Activated naive CD4-positive, alpha-beta T cell treated with anti-CD3 and anti-CD28 coated beads, Interleukin-2, amount 50 U/mL, for 24 hours (primary cell): Measurements from ENCODE around the gene OTX1.
"Not testable (repeated sequence)": the region's sequence is repeated elsewhere in the genome, so short reads cannot be mapped to it uniquely, and the experiment has no call there.

Experiments used
- H3K27ac Mint-ChIP-seq: one replicate; pipeline ENCODE4 v1.8.0; 2021; ENCODE audit warnings: mild to moderate bottlenecking, mixed read lengths
- H3K27me3 Mint-ChIP-seq: one replicate; pipeline ENCODE4 v1.8.0; 2021; ENCODE audit warnings: mixed read lengths
- H3K36me3 Mint-ChIP-seq: one replicate; pipeline ENCODE4 v1.8.0; 2021; ENCODE audit warnings: mixed read lengths
- H3K4me1 Mint-ChIP-seq: one replicate; pipeline ENCODE4 v1.8.0; 2021; ENCODE audit warnings: mixed read lengths
- H3K4me3 Mint-ChIP-seq: one replicate; pipeline ENCODE4 v1.8.0; 2021; ENCODE audit warnings: mild to moderate bottlenecking, mixed read lengths
- H3K9me3 Mint-ChIP-seq: one replicate; pipeline ENCODE4 v1.8.0; 2021; ENCODE audit warnings: mixed read lengths

OTX1 gene

DNA sequence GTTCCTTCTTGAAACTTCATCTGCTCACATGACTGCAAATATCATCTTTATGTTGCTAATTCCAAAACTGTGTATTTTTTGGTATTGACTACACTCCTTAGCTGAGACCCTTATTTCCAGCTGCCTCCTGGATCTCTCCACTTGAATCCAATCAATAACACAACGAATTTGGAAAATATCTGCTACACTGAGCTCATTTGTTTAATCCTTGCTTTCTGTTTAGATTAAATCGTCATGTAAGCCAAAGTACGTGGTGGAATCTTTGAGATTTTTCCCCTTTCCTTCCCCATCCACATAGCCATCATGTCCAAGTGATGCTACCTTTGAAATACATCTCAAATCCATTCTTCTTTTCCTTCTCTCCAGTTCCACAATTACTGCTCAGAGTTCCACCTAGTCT, 15.6 kb downstream of the OTX1 start:
- Mint-ChIP-seq H3K4me3 (no peak overlapping the region), H3K9me3 (no peaks in the 10 kb centered on the region), H3K36me3 (no peaks in the 10 kb centered on the region), H3K27me3 (peaks cover 45% of the 10 kb centered on the region), H3K27ac (no peak overlapping the region), H3K4me1 (no peaks in the 10 kb centered on the region)

DNA sequence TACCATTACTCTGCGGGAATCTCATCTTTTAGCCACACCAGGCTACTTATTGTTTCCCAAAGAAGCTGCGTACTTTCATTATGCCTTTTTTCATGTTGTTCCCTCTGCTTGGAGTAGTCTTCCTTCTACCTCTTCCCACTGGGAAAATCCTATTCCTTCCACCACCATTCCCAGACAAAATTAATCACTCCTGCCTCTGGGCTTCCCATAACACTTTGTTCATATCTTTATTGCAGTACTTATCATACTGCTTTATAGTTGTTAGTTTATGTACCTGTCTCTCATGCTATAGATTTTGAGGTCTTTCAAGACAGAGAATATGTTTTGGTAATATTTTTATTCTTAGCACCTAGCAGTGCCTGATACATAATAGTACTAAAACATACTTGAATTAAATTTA, 16.2 kb downstream of the OTX1 start:
- Mint-ChIP-seq H3K4me1 (no peaks in the 10 kb centered on the region), H3K27ac (no peak overlapping the region), H3K4me3 (no peak overlapping the region), H3K36me3 (no peaks in the 10 kb centered on the region), H3K9me3 (no peaks in the 10 kb centered on the region), H3K27me3 (peaks cover 42% of the 10 kb centered on the region)

DNA sequence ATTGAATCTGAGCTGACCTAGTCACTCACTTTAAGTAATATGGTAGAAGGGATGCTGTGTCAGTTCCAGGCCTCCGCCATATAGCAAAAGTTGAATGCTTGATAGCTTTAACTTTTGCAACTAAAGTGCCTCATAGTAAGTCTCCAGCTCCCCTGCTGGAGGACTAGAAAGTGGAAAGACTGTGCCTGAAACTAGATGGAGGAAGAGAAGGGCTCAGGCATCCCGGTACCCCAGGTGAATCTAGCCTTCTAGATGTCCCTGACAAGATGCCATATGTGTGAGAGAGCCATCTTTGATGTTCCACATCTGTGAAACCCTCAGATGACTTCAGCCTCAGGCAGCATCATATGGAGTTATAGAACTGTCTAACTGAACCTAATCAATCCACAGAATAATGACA, 21.0 kb downstream of the OTX1 start:
- no peaks in the 10 kb centered on the region for H3K36me3 Mint-ChIP-seq
- H3K4me1 Mint-ChIP-seq, result no peaks in the 10 kb centered on the region

DNA sequence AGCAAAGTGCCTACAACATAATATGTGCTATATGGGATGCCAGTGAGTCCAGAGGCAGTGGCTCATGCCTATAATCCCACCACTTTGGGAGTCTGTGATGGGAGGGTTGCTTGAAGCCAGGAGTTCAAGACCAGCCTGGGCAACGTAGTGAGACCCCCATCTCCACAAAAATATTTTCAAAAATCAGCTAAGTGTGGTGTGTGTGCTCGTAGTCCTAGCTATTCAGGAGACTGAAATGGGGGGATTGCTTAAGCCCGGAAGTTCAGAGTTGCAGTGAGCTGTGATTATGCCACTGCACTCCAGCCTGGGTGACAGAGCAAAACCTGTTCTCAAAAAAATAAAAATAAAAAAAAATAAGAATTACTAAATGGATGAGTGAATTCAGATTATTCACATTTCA, 23.4 kb downstream of the OTX1 start:
- H3K4me1 Mint-ChIP-seq, result no peaks in the 10 kb centered on the region
- no peak overlapping the region for H3K27ac Mint-ChIP-seq
- no peaks in the 10 kb centered on the region for H3K36me3 Mint-ChIP-seq
- H3K9me3 Mint-ChIP-seq, result no peaks in the 10 kb centered on the region
- no peak overlapping the region for H3K4me3 Mint-ChIP-seq
- peaks cover 20% of the 10 kb centered on the region for H3K27me3 Mint-ChIP-seq

More for the DNA sequence above, 21.0 kb downstream of the OTX1 start:
- H3K9me3 Mint-ChIP-seq, result no peaks in the 10 kb centered on the region
- no peak overlapping the region for H3K4me3 Mint-ChIP-seq
- no peak overlapping the region for H3K27ac Mint-ChIP-seq
- peaks cover 18% of the 10 kb centered on the region for H3K27me3 Mint-ChIP-seq

DNA sequence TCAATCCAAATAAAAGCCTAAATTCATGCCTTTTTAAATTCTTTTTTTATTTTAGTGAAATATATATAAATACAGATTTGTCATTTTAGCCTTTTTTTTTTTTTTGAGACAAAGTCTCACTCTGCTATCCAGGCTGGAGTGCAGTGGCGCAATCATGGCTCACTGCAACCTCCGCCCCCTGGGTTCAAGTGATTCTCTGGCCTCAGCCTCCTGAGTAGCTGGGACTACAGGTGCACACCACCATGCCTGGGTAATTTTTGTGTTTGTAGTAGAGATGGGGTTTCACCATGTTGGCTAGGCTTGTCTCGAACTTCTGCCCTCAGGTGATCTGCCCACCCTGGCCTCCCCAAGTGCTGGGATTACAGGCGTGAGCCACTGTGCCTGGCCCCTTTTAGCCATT, 23.8 kb downstream of the OTX1 start:
- not testable (repeated sequence) for H3K27ac Mint-ChIP-seq, H3K36me3 Mint-ChIP-seq, H3K4me3 Mint-ChIP-seq, H3K9me3 Mint-ChIP-seq, H3K4me1 Mint-ChIP-seq
- H3K27me3 Mint-ChIP-seq, result peaks cover 23% of the 10 kb centered on the region

DNA sequence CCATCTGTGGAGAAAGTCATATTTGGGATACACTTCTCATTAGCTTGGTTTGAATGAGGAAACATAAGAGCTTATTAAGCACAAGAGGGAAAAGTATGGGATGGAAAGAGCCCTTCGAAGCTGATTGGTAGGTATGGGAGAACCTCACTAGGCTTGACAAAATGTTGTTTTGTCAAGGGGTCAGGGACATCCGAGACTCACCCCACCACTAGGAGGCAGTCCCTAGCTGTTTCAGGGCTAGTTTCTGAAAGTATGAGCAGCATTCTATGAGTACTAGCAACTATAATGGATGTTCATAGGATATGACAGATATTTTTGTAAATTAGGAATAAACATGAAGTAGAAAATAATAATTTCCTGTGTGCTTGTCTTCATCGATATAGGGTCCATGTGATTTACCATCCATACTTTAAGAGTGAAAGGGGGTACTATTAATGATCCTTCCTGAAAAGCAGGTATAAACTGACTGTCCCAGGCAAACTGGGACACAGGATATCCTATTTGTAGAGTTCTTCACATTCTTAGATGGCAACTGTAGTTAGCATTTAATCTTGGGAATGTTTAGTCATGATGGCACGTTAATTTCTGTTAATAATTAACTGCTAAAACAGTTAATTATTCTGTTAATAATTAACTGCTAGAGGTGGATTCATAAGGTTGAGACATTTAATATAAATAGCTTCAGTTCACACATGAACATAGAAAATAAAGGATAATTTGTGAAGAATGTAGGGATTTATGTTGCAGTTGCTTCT, 28.4 kb downstream of the OTX1 start:
- Mint-ChIP-seq H3K27me3 (peaks cover 21% of the 10 kb centered on the region), H3K27ac (no peak overlapping the region), H3K4me3 (no peak overlapping the region), H3K4me1 (no peaks in the 10 kb centered on the region), H3K9me3 (no peaks in the 10 kb centered on the region), H3K36me3 (no peaks in the 10 kb centered on the region)

DNA sequence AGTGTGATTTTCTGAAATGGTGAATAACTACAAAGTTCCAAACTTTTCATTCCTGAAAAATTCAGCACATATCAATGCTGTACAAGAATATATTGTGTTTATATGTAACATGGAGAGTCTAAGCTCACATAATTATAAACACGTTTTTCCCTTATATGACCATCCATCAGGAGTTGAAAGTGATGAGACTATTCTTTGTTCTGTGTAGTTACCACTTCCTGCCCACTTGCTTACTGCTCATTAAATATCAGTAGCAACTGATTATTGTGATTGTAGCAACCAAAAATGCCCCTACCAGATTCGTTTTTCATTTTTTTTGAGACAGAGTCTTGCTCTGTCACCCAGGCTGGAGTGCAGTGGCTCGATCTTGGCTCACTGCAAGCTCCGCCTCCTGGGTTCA, 30.8 kb downstream of the OTX1 start:
- no peaks in the 10 kb centered on the region for H3K4me1 Mint-ChIP-seq
- no peak overlapping the region for H3K27ac Mint-ChIP-seq
- H3K4me3 Mint-ChIP-seq, result no peak overlapping the region
- H3K36me3 Mint-ChIP-seq, result no peaks in the 10 kb centered on the region
- peaks cover 23% of the 10 kb centered on the region for H3K27me3 Mint-ChIP-seq
- H3K9me3 Mint-ChIP-seq, result no peaks in the 10 kb centered on the region

DNA sequence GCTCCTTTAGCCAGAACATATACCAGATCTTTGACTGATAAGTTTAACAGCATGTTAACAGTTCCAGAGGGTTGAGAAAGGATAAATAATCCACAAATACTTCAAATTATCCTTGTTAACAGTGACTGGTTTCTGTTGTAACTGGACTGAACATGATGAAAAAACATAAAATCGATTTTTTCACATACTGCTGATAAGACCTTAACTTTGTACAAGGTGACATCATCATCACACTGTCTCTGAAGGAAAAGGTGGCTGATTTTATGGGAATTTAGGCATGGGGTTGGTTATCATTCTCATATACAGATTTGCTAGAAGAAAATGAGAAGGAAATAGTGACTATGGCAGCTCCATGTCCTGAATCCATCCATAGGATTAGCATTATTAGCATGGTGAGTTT, 36.1 kb downstream of the OTX1 start:
- H3K4me3 Mint-ChIP-seq, result no peak overlapping the region
- peaks cover 20% of the 10 kb centered on the region for H3K27me3 Mint-ChIP-seq
- no peak overlapping the region for H3K27ac Mint-ChIP-seq
- no peaks in the 10 kb centered on the region for H3K4me1 Mint-ChIP-seq
- H3K36me3 Mint-ChIP-seq, result peaks cover 1% of the 10 kb centered on the region
- H3K9me3 Mint-ChIP-seq, result no peaks in the 10 kb centered on the region

DNA sequence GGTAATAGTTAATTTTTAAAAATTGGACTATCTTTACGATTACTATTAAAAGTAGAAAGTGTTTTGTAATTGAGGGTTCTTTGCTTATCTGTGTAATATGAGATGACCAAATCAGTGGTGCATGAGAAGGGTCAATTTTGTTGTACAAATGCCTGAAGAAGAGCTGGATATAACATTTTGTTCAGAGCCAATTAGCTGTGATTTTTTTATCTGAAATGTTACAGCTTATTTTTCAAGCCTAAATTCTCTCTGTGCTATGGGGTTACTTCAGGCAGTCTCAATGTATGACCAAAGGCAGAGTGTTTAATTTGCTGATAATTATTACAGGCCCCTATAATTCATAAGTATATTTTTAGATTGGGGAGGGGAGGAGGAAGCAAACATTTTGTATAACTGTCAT, 41.8 kb downstream of the OTX1 start:
- Mint-ChIP-seq H3K36me3 (peaks cover 1% of the 10 kb centered on the region), H3K27ac (no peak overlapping the region), H3K4me3 (no peak overlapping the region), H3K27me3 (peaks cover 12% of the 10 kb centered on the region), H3K9me3 (no peaks in the 10 kb centered on the region), H3K4me1 (no peaks in the 10 kb centered on the region)

DNA sequence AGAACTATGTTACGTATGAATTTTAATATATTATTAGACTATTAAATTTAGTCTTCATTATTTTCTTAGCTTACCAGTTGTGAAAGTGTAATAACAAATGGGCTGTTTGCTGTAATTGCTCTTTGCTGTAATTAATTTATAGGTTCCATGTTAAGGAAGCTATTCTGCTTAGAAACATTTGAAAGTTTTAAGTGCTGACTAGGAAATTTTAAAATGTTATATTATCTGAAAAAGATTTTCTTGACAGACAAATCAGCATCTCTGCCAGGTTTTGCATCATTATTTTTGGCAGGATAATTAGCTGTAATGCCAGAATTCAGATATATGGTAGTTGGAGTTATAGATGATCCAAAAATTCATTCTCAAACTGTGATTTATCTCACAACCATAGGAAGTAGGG, 42.2 kb downstream of the OTX1 start:
- Mint-ChIP-seq H3K4me1 (no peaks in the 10 kb centered on the region), H3K9me3 (no peaks in the 10 kb centered on the region), H3K36me3 (peaks cover 1% of the 10 kb centered on the region), H3K27me3 (peaks cover 12% of the 10 kb centered on the region), H3K27ac (no peak overlapping the region), H3K4me3 (no peak overlapping the region)

DNA sequence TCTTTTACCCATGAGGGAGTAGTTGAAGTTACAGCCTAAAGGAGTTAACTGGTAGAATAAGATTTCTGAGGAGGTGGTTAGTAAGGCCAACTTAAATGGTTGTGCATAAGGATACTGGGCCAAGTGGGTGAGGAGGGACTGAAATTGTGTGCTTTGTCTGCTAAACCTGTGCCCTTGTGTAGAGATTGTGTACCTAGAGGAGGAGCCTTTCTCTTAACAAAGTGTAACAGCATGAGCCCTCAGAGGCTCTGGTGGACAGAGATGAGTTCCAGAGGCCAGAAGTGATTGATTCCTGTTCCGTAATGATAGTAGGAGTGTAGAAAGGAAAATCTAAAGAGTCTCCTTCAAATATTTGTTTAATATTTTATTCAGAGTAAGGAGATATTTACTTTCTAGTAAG, 42.9 kb downstream of the OTX1 start:
- peaks cover 1% of the 10 kb centered on the region for H3K36me3 Mint-ChIP-seq
- peaks cover 12% of the 10 kb centered on the region for H3K27me3 Mint-ChIP-seq
- no peak overlapping the region for H3K27ac Mint-ChIP-seq
- H3K4me1 Mint-ChIP-seq, result no peaks in the 10 kb centered on the region
- H3K4me3 Mint-ChIP-seq, result no peak overlapping the region
- H3K9me3 Mint-ChIP-seq, result no peaks in the 10 kb centered on the region

DNA sequence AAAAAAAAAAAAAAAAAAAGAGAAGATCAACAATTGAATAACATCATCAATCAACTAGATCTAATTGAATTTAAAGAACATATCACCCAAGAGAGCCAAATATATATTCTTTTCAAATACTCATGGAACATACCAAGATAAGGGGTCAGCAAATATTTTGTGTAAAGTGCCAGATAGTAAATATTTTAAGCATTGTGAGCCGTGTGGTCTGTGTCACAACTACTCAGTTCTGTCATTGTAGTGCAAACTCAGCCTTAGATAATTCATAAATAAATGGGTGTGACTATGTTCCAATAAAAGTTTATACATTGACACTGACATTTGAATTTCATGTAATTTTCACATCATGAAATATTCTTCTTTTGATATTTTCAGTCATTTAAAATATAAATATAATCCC, 45.9 kb downstream of the OTX1 start:
- peaks cover 7% of the 10 kb centered on the region for H3K27me3 Mint-ChIP-seq
- no peaks in the 10 kb centered on the region for H3K4me1 Mint-ChIP-seq
- no peaks in the 10 kb centered on the region for H3K9me3 Mint-ChIP-seq
- H3K36me3 Mint-ChIP-seq, result no peaks in the 10 kb centered on the region
- no peak overlapping the region for H3K27ac Mint-ChIP-seq
- H3K4me3 Mint-ChIP-seq, result no peak overlapping the region

DNA sequence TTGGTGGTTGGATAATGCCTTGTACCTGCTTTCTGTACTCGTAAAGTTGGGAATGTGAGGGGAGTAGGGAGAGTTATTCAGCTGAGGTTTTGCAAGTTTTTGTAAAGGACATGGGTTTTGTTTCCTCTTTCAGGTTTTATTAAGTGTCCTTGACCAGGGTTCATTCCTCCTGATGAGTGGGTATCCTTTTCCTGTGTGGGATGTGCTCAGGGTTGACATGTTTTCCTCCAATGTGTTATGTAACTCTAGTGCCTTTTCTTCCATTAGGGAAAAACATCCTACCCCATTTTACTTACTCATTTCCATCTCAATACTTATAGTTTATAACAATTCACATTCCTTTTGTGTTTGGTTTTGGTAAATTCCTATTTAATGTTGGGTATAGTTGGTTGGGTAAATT, 48.4 kb downstream of the OTX1 start:
- Mint-ChIP-seq H3K36me3 (no peaks in the 10 kb centered on the region), H3K27me3 (peaks cover 2% of the 10 kb centered on the region), H3K9me3 (peaks cover 10% of the 10 kb centered on the region), H3K4me3 (no peak overlapping the region), H3K27ac (no peak overlapping the region), H3K4me1 (no peaks in the 10 kb centered on the region)

DNA sequence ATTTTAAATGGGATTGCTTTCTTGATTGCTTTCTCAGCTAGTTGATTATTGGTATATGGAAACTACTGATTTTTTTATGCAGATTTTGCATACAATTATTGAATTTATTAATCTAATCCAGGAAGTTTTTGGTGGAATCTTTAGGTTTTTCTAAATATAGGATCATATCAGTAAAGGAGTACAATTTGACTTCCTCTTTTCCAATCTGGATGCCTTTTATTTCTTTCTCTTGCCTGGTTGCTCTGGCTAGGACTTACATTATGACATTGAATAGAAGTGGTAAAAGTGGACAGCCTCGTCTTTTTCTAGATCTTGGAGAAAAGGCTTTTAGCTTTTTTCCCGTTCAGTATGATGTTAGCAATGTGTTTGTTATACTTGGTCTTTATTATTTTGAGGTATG, 51.3 kb downstream of the OTX1 start:
- no peaks in the 10 kb centered on the region for H3K36me3 Mint-ChIP-seq

DNA sequence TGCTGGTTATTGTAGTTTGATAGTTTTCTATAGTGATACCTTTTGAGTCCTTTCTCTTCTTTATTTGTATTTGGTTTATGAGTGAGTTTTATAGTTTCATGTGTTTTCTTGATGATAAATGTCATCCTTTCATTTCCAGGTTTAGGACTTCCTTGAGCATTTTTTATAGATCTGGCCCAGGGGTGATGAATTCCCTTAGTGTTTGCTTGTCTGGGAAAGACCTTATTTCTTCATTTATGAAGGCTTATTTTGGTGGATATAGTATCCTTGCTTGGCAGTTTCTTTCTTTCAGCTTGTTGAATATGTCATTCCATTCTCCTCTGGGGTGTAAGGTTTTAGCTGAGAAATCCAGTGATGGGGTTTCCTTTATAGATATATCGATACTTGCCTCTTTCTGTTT, 53.9 kb downstream of the OTX1 start:
- H3K27ac Mint-ChIP-seq, result no peak overlapping the region

More for the DNA sequence above, 51.3 kb downstream of the OTX1 start:
- Mint-ChIP-seq H3K27ac (no peak overlapping the region), H3K4me1 (no peaks in the 10 kb centered on the region), H3K4me3 (no peak overlapping the region), H3K9me3 (peaks cover 22% of the 10 kb centered on the region), H3K27me3 (peaks cover 1% of the 10 kb centered on the region)

More for the DNA sequence above, 53.9 kb downstream of the OTX1 start:
- no peaks in the 10 kb centered on the region for H3K4me1 Mint-ChIP-seq
- H3K27me3 Mint-ChIP-seq, result peaks cover 3% of the 10 kb centered on the region
- H3K9me3 Mint-ChIP-seq, result peaks cover 22% of the 10 kb centered on the region
- no peak overlapping the region for H3K4me3 Mint-ChIP-seq
- H3K36me3 Mint-ChIP-seq, result peaks cover 3% of the 10 kb centered on the region
